HCT116 (cell line): ENCODE results near the gene SERINC3. TPM values are rescaled to one million over a fixed set of nuclear protein-coding genes. Genes with fewer than 3 reads are reported as not detected.

Source experiments
- ATAC-seq: fragments of 200-7000 bp; cut with Tn5 transposase; 2 replicates; pipeline ENCODE4 v1.9.1; 2020; ENCODE audit warnings: mild to moderate bottlenecking, moderate library complexity
- BruUV-seq: library from RNA; stranded (reverse); fragments of 400-500 nt; replicated peaks from 2 replicates; lab custom pipeline; 2021; lab: Mats Ljungman, UMichigan
- CTCF ChIA-PET: fragments of 300-600 bp; sonication (Branson Sonifier 250); formaldehyde crosslinking; loops from one replicate; lab custom pipeline; 2021; ENCODE audit warnings: antibody characterized with exemption; lab: Charles Lee
- POLR2A ChIA-PET: fragments of 300-600, 350-600 bp; sonication (Branson Sonifier 250); formaldehyde crosslinking; loops from one replicate; lab custom pipeline; 2021; ENCODE audit warnings: antibody characterized with exemption; lab: Charles Lee
- RAD21 ChIA-PET, 2 experiments: fragments of 300-600 bp; sonication (Branson Sonifier 250); formaldehyde crosslinking; loops; one replicate each; lab custom pipeline; 2023; ENCODE audit warnings: low total read pairs in 2 of 2; ENCODE audit not compliant: uncharacterized antibody in 2 of 2, unreplicated experiment in 2 of 2, low non-redundant PET in 1 of 2; lab: Charles Lee
- DNase-seq: peaks from one replicate; pipeline ENCODE4 v3.0.0-alpha.2; 2010; ENCODE audit warnings: low read depth, low spot score
- H2AFZ ChIP-seq: fragments of 200-600 bp; shearing (Covaris generic), sonication (generic); 2 replicates; pipeline ENCODE4 v1.6.1; 2017; ENCODE audit warnings: low read depth, mixed run types, mixed read lengths, antibody characterized with exemption, low read length; ENCODE audit not compliant: poor library complexity, severe bottlenecking
- H3K27ac ChIP-seq: 2 replicates; pipeline ENCODE4 v1.5.1; 2012; ENCODE audit warnings: low read depth, low read length
- H3K27me3 ChIP-seq: fragments of 200-600 bp; sonication (generic); 2 replicates; pipeline ENCODE4 v1.6.1; 2016; ENCODE audit warnings: mixed run types, low read length, mixed read lengths; ENCODE audit not compliant: insufficient read depth
- H3K36me3 ChIP-seq, 2 experiments: fragments of 200-500 bp in 1 of 2; fragments of 200-600 bp in 1 of 2; sonication (Bioruptor generic) in 1 of 2; sonication (generic) in 1 of 2; 2 replicates each; pipeline versions ENCODE4 v1.5.1 to v1.6.1; 2014 to 2016; ENCODE audit warnings: low read length in 2 of 2, inconsistent platforms in 1 of 2, mixed read lengths in 1 of 2, mixed run types in 1 of 2; ENCODE audit not compliant: insufficient read depth in 2 of 2, control insufficient read depth in 1 of 2
- H3K4me1 ChIP-seq, 2 experiments: fragments of 200-600 bp in 1 of 2; sonication (generic) in 1 of 2; 2 replicates each; pipeline versions ENCODE4 v1.5.1 to v1.6.1; 2012 to 2017; ENCODE audit warnings: low read length in 2 of 2, inconsistent platforms in 1 of 2, mild to moderate bottlenecking in 1 of 2, mixed read lengths in 1 of 2, mixed run types in 1 of 2, moderate library complexity in 1 of 2; ENCODE audit not compliant: insufficient read depth in 2 of 2, control insufficient read depth in 1 of 2
- H3K4me2 ChIP-seq: fragments of 200-600 bp; sonication (generic); 2 replicates; pipeline ENCODE4 v1.6.1; 2017; ENCODE audit warnings: mixed run types, low read length, mixed read lengths
- H3K4me3 ChIP-seq, 2 experiments: fragments of 200-600 bp in 1 of 2; sonication (generic) in 1 of 2; replicated peaks in 1 of 2; 2 replicates each; pipeline ENCODE4 v1.5.1; 2011 to 2016; ENCODE audit warnings: low read length in 2 of 2, control low read depth in 1 of 2, low read depth in 1 of 2, mild to moderate bottlenecking in 1 of 2, mixed read lengths in 1 of 2, mixed run types in 1 of 2
- H3K79me2 ChIP-seq: fragments of 200-600 bp; sonication (generic); 2 replicates; pipeline ENCODE4 v1.6.1; 2017; ENCODE audit warnings: mild to moderate bottlenecking, mixed run types, low read length, moderate library complexity, mixed read lengths; ENCODE audit not compliant: insufficient read depth
- H3K9ac ChIP-seq: fragments of 200-600 bp; sonication (generic); 2 replicates; pipeline ENCODE4 v1.6.1; 2016; ENCODE audit warnings: low read length, mixed read lengths
- H3K9me2 ChIP-seq: fragments of 200-600 bp; sonication (generic), shearing (Covaris generic); 2 replicates; pipeline ENCODE4 v1.6.1; 2017; ENCODE audit warnings: mixed run types, mild to moderate bottlenecking, moderate library complexity; ENCODE audit not compliant: insufficient read depth
- H3K9me3 ChIP-seq, 2 experiments: fragments of 200-500 bp in 1 of 2; fragments of 200-600 bp in 1 of 2; sonication (Bioruptor generic) in 1 of 2; sonication (generic) in 1 of 2; 2 replicates each; pipeline ENCODE4 v1.6.1; 2014 to 2017; ENCODE audit warnings: low read length in 2 of 2, mixed read lengths in 2 of 2, inconsistent platforms in 1 of 2, low read depth in 1 of 2, mild to moderate bottlenecking in 1 of 2, mixed run types in 1 of 2, moderate library complexity in 1 of 2; ENCODE audit not compliant: control insufficient read depth in 1 of 2, insufficient read depth in 1 of 2
- H4K20me1 ChIP-seq: fragments of 200-600 bp; sonication (generic), shearing (Covaris generic); 2 replicates; pipeline ENCODE4 v1.6.1; 2017; ENCODE audit warnings: mixed run types, mild to moderate bottlenecking, moderate library complexity; ENCODE audit not compliant: insufficient read depth
- ATF3 ChIP-seq: IDR thresholded peaks from 2 replicates; pipeline ENCODE4 v1.6.1; 2012
- CEBPB ChIP-seq: IDR thresholded peaks from 2 replicates; pipeline ENCODE4 v1.6.1; 2012; ENCODE audit warnings: low read depth
- CTCF ChIP-seq, 3 experiments: fragments of 200-600 bp in 1 of 3; sonication (generic) in 1 of 3; IDR thresholded peaks in 2 of 3; conservative IDR thresholded peaks in 1 of 3; 2 replicates each; pipeline ENCODE4 v1.5.1; 2012 to 2017; ENCODE audit warnings: low read depth in 2 of 3, low read length in 2 of 3, antibody characterized with exemption in 1 of 3, borderline replicate concordance in 1 of 3, control low read depth in 1 of 3, mild to moderate bottlenecking in 1 of 3, mixed read lengths in 1 of 3, mixed run types in 1 of 3, moderate library complexity in 1 of 3; ENCODE audit not compliant: insufficient read depth in 1 of 3
- EGR1 ChIP-seq: IDR thresholded peaks from 2 replicates; pipeline ENCODE4 v1.6.1; 2012; ENCODE audit warnings: low read depth
- EZH2 ChIP-seq: fragments of 200-600 bp; sonication (generic); IDR thresholded peaks from 2 replicates; pipeline ENCODE4 v1.6.1; 2017; ENCODE audit warnings: antibody characterized with exemption, mixed run types
- FOSL1 ChIP-seq: IDR thresholded peaks from 2 replicates; pipeline ENCODE4 v1.6.1; 2012; ENCODE audit warnings: low read depth
- MAX ChIP-seq: IDR thresholded peaks from 2 replicates; pipeline ENCODE4 v1.6.1; 2012
- SIN3A ChIP-seq: IDR thresholded peaks from 2 replicates; pipeline ENCODE4 v1.6.1; 2012; ENCODE audit warnings: low read depth
- SRF ChIP-seq: IDR thresholded peaks from 2 replicates; pipeline ENCODE4 v1.6.1; 2012; ENCODE audit warnings: low read depth
- TCF7L2 ChIP-seq: IDR thresholded peaks from 2 replicates; pipeline ENCODE4 v1.7.0; 2011; ENCODE audit warnings: borderline replicate concordance, inconsistent platforms; ENCODE audit not compliant: insufficient read depth, insufficient read length; ENCODE audit errors: extremely low read depth
- YY1 ChIP-seq: IDR thresholded peaks from 2 replicates; pipeline ENCODE4 v1.6.1; 2011; ENCODE audit warnings: low read length, low read depth, moderate library complexity, mild to moderate bottlenecking; ENCODE audit not compliant: insufficient replicate concordance; ENCODE audit errors: extremely low read depth
- ZFX ChIP-seq: fragments of 450-650 bp; IDR thresholded peaks from 2 replicates; pipeline ENCODE4 v1.6.1; 2017
- ZNF274 ChIP-seq: fragments of 200-500 bp; sonication (Bioruptor generic); IDR thresholded peaks from 2 replicates; pipeline ENCODE4 v1.6.1; 2014; ENCODE audit warnings: mild to moderate bottlenecking, low read depth, low read length, inconsistent platforms
- intact Hi-C: fragments of 100-400 bp; cut with micrococcal nuclease; formaldehyde crosslinking; loops from 2 replicates; pipeline ENCODE4 v1.10.0; 2022
- total RNA-seq: library from RNA; stranded (reverse); gene quantifications from one replicate; pipeline ENCODE4 v1.2.1, GENCODE V29; 2021; ENCODE audit not compliant: unreplicated experiment

Gene SERINC3
- total RNA-seq, 1 experiment from 2014 or later: 56.8 TPM

- Histone ChIP-seq H3K27me3 (no peaks in the 10 kb centered on the region), H2AFZ (no peak overlapping the region), H3K36me3 (no peaks in the 10 kb centered on the region), H4K20me1 (no peaks in the 10 kb centered on the region), H3K4me3 (no peak overlapping the region), H3K4me1 (no peaks in the 10 kb centered on the region), H3K4me2 (no peak overlapping the region), H3K9ac (no peak overlapping the region), H3K79me2 (no peaks in the 10 kb centered on the region), H3K9me3 (no peaks in the 10 kb centered on the region), H3K9me2 (no peaks in the 10 kb centered on the region), H3K27ac (no peak overlapping the region)
- TF ChIP-seq EZH2 (no peak), CEBPB (no peak), MAX (no peak), CTCF (IDR thresholded peaks at IDR 0.05 in 2 of 3, conservative IDR thresholded peaks at IDR 0.05 in 1 of 3; ENCODE audit: borderline replicate concordance in 1 of 3, insufficient read depth in 1 of 3, low read depth in 2 of 3, low read length in 2 of 3) (no peak)
- DNase-seq (no peak), ATAC-seq (no peak)
- CTCF ChIA-PET: no interaction called here
- intact Hi-C loops: no loop called here
- POLR2A ChIA-PET: no interaction called here
- RAD21 ChIA-PET: interaction anchor here in 1 of 2 experiments (0.6 kb wide), 1 partner anchor 201 kb away, joined by 6 read pairs; the partner anchor contains the start of gene ADA
- BruUV-seq: no TSS peak
These were observed 70.9 kb downstream of the SERINC3 start for GRCh38 chr20:44450903-44451450.

- ChIA-PET POLR2A (no interaction called here), RAD21 (no interaction called here), CTCF (interaction anchor here (1.1 to 1.3 kb wide), 3 partner anchors 32 to 233 kb away, joined by 3 read pairs; no protein-coding TSS in a partner anchor)
- Histone ChIP-seq H4K20me1 (no peaks in the 10 kb centered on the region), H3K27me3 (no peaks in the 10 kb centered on the region), H2AFZ (no peak overlapping the region), H3K36me3 (no peaks in the 10 kb centered on the region), H3K9ac (no peak overlapping the region), H3K4me2 (no peak overlapping the region), H3K9me3 (no peaks in the 10 kb centered on the region), H3K27ac (no peak overlapping the region), H3K4me3 (no peak overlapping the region), H3K79me2 (no peaks in the 10 kb centered on the region), H3K4me1 (no peaks in the 10 kb centered on the region), H3K9me2 (no peaks in the 10 kb centered on the region)
- no TSS peak for BruUV-seq
- intact Hi-C loops: no loop called here
- DNase-seq: no peak
- ATAC-seq: no peak
- TF ChIP-seq MAX (no peak), EGR1 (no peak), SIN3A (no peak), CEBPB (no peak), SRF (no peak), ZNF274 (no peak), ZFX (no peak), TCF7L2 (no peak), YY1 (no peak), EZH2 (no peak), ATF3 (no peak), FOSL1 (no peak), CTCF (IDR thresholded peaks at IDR 0.05 in 2 of 3, conservative IDR thresholded peaks at IDR 0.05 in 1 of 3; ENCODE audit: borderline replicate concordance in 1 of 3, insufficient read depth in 1 of 3, low read depth in 2 of 3, low read length in 2 of 3) (no peak)
These were observed 71.5 kb downstream of the SERINC3 start for GRCh38 chr20:44450281-44450889.
